Activated CD4-positive, alpha-beta memory T cell treated with anti-CD3 and anti-CD28 coated beads, Interleukin-2, amount 10 ng/mL, durations not matched to agents 7 days and 5 days (primary cell): ENCODE results near the gene PLEKHA3. TPM values are rescaled to one million over a fixed set of nuclear protein-coding genes. Genes with fewer than 3 reads are reported as not detected.
"Not testable (repeated sequence)": the region's sequence is repeated elsewhere in the genome, so short reads cannot be mapped to it uniquely, and the experiment has no call there.

Source experiments
- CTCF ChIA-PET: fragments of 350-600 bp; sonication (Branson Sonifier 250); formaldehyde crosslinking; loops from one replicate; lab custom pipeline; 2021; ENCODE audit warnings: antibody characterized with exemption, inconsistent platforms; lab: Charles Lee
- POLR2A ChIA-PET: fragments of 350-600 bp; sonication (Branson Sonifier 250); formaldehyde crosslinking; loops from one replicate; lab custom pipeline; 2021; ENCODE audit warnings: antibody characterized with exemption; lab: Charles Lee
- DNase-seq: peaks from one replicate; pipeline ENCODE4 v3.0.0-alpha.2; 2020
- H3K27ac Mint-ChIP-seq: one replicate; pipeline ENCODE4 v1.8.0; 2021; ENCODE audit warnings: mild to moderate bottlenecking, mixed read lengths
- H3K27me3 Mint-ChIP-seq: one replicate; pipeline ENCODE4 v1.8.0; 2021; ENCODE audit warnings: mixed read lengths
- H3K36me3 Mint-ChIP-seq: one replicate; pipeline ENCODE4 v1.8.0; 2021; ENCODE audit warnings: low read depth, mixed read lengths
- H3K4me1 Mint-ChIP-seq: one replicate; pipeline ENCODE4 v1.8.0; 2021; ENCODE audit warnings: mixed read lengths
- H3K4me3 Mint-ChIP-seq: one replicate; pipeline ENCODE4 v1.8.0; 2021; ENCODE audit warnings: mild to moderate bottlenecking, mixed read lengths
- H3K9me3 Mint-ChIP-seq: one replicate; pipeline ENCODE4 v1.8.0; 2021; ENCODE audit warnings: mixed read lengths
- total RNA-seq, 2 experiments: library from RNA; stranded (reverse); gene quantifications; one replicate each; pipeline ENCODE4 v1.2.3, GENCODE V29; 2021

Gene PLEKHA3
- total RNA-seq, 2 experiments from 2014 or later: 27.7 to 28.7 TPM

- Mint-ChIP-seq H3K4me3 (no peak overlapping the region), H3K27ac (no peak overlapping the region), H3K4me1 (peaks cover 43% of the 10 kb centered on the region), H3K36me3 (peaks cover 37% of the 10 kb centered on the region), H3K9me3 (no peaks in the 10 kb centered on the region), H3K27me3 (no peaks in the 10 kb centered on the region)
- CTCF ChIA-PET: interaction anchor here (1.6 kb wide), 1 partner anchor 10 kb away, joined by 4 read pairs; no protein-coding TSS in a partner anchor
- POLR2A ChIA-PET: interaction anchor here (0.6 to 1.0 kb wide), 3 partner anchors 30 to 1281 kb away, joined by 3 to 4 read pairs (median 3); no protein-coding TSS in a partner anchor
- DNase-seq: no peak
These were observed 32.2 kb downstream of the PLEKHA3 start for GRCh38 chr2:178512484-178512883.

DNA sequence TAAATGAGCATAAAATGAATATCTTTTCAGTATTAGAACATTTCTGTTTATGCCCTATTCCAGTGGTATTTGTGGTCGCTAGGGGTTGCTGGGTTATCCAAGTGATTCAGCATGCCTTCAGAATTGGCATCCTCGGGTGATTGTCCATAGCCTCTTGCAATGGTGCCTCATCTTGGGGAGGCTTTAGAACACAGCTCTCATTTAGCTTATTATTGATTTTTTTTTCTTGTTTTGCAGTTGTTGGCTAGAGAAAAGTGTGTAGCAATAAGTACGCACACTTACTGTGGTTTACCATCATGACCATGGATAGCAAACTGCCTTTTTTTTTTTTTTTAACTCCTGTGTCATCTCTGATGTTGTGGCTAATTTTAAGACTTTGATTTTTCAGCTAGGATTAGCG is 33.6 kb downstream of the PLEKHA3 start:
- no peaks in the 10 kb centered on the region for H3K9me3 Mint-ChIP-seq
- H3K36me3 Mint-ChIP-seq: peaks cover 40% of the 10 kb centered on the region
- DNase-seq: no peak
- POLR2A ChIA-PET: interaction anchor here (2.5 kb wide), 1 partner anchor 10 kb away, joined by 14 read pairs; no protein-coding TSS in a partner anchor
- H3K27me3 Mint-ChIP-seq: no peaks in the 10 kb centered on the region
- CTCF ChIA-PET: interaction anchor here (2.1 kb wide), 1 partner anchor 10 kb away, joined by 10 read pairs; no protein-coding TSS in a partner anchor
- no peak overlapping the region for H3K4me3 Mint-ChIP-seq
- H3K4me1 Mint-ChIP-seq: peaks cover 32% of the 10 kb centered on the region
- no peak overlapping the region for H3K27ac Mint-ChIP-seq

DNA sequence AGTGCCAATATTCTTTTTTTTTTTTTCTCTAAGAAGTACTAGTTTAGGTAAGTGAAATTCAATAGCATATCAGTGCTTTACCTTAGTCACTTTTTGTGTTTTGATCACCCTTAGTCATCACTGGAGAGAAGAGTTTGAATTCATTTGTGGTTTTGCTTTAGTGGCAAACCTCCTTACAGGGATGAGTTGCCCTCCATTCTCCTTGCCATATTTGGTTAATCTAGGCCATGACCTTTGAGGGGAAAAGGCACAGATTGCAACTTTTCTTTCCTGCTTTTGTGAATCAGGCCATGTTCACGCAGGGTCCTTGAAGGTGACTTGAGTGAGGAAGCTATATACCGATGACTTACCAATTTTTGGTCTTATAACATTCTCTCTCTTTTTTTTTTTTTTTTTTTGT is 34.4 kb downstream of the PLEKHA3 start:
- Mint-ChIP-seq H3K9me3 (no peaks in the 10 kb centered on the region), H3K4me3 (peak overlapping the region; percentile 33), H3K4me1 (peaks cover 31% of the 10 kb centered on the region), H3K36me3 (peaks cover 37% of the 10 kb centered on the region), H3K27me3 (no peaks in the 10 kb centered on the region), H3K27ac (peak overlapping the region; percentile 89)
- POLR2A ChIA-PET: interaction anchor here (1.3 to 2.5 kb wide), 2 partner anchors 9 to 15 kb away, joined by 4 to 14 read pairs; no protein-coding TSS in a partner anchor
- CTCF ChIA-PET: interaction anchor here (0.9 to 2.1 kb wide), 2 partner anchors 9 to 35 kb away, joined by 3 to 10 read pairs; partner anchors contain the start of gene PLEKHA3
- DNase-seq: peak; percentile 58

DNA sequence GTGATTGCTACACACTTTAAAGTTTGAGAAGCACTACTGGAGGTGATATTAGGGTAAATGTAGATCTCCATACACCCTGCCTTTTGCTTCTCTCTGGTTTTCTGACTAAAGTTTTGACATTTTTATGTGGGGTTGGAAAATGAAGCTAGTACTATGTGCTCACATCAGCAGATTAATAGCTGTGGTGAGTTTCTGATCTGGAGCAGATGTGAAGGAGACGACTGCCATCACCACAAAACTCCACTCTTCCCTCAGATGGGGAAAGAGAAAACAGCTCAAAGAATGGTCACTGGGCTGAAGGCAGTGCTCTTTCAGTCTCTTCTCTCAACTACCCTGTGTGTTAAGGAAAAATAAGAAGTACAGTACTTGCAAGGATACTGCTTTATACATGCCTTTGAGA is 37.2 kb downstream of the PLEKHA3 start:
- Mint-ChIP-seq H3K4me1 (peaks cover 40% of the 10 kb centered on the region), H3K4me3 (no peak overlapping the region), H3K27ac (no peak overlapping the region), H3K9me3 (no peaks in the 10 kb centered on the region), H3K27me3 (no peaks in the 10 kb centered on the region), H3K36me3 (peaks cover 33% of the 10 kb centered on the region)
- DNase-seq: no peak
- ChIA-PET CTCF (interaction anchor here (0.7 kb wide), 1 partner anchor 46 kb away, joined by 3 read pairs; no protein-coding TSS in a partner anchor), POLR2A (interaction anchor here (1.2 to 1.9 kb wide), 2 partner anchors 10 to 37 kb away, joined by 3 to 4 read pairs; partner anchors contain the start of gene PLEKHA3)

- H3K27me3 Mint-ChIP-seq: no peaks in the 10 kb centered on the region
These were observed 41.3 kb downstream of the PLEKHA3 start for GRCh38 chr2:178521304-178522150.

DNA sequence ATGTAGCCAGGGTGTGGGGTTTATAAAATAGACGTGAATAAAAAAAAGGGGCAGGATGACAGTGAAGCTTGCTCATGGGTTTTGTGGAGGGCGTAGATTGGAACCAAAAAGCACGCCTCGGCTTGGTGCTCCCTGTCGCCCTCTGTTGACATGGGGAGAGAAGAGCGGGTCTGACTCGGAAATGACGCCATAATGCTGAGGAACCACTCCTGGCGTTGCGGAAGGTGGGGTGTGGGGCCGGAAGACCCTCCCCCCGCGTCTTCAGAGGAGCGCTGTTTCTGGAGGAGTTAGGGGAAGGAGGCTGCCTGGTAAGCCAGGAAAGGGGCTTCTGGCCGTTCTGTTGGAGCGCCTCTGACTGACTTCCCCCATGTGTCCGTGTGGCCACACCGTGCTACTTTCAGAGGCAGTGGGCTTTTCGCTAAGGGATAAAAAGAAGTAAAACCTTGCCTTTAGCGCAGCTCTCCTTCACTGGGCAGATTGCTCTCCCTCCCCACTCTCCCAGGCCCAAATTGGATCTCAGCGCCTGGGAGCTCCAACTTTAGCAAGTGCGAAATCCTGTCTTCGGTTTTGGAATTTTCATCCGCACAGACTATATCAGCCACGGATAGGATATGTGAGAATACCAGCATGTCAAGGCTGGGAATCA is 42.8 kb downstream of the PLEKHA3 start:
- no peaks in the 10 kb centered on the region for H3K9me3 Mint-ChIP-seq
- H3K4me3 Mint-ChIP-seq: peak overlapping the region; percentile 89
- peak overlapping the region; percentile 80 for H3K27ac Mint-ChIP-seq
- H3K27me3 Mint-ChIP-seq: no peaks in the 10 kb centered on the region
- CTCF ChIA-PET: interaction anchor here (0.7 to 3.1 kb wide), 14 partner anchors 8 to 1161 kb away, joined by 3 to 15 read pairs (median 4); partner anchors contain the start of genes PJVK, PLEKHA3 and PRKRA
- POLR2A ChIA-PET: interaction anchor here (1.4 to 2.8 kb wide), 7 partner anchors 8 to 126 kb away, joined by 3 to 14 read pairs (median 8); partner anchors contain the start of genes PJVK and PRKRA
- H3K4me1 Mint-ChIP-seq: peaks cover 57% of the 10 kb centered on the region
- peaks cover 18% of the 10 kb centered on the region for H3K36me3 Mint-ChIP-seq
- DNase-seq: peak; percentile 88

More at GRCh38 chr2:178521304-178522150, 41.3 kb downstream of the PLEKHA3 start:
- CTCF ChIA-PET: interaction anchor here (0.7 to 3.1 kb wide), 4 partner anchors 9 to 205 kb away, joined by 3 to 15 read pairs (median 4); partner anchors contain the start of gene PLEKHA3
- Mint-ChIP-seq H3K36me3 (peaks cover 26% of the 10 kb centered on the region), H3K27ac (peak overlapping the region; percentile 0), H3K4me1 (peaks cover 43% of the 10 kb centered on the region), H3K4me3 (no peak overlapping the region), H3K9me3 (no peaks in the 10 kb centered on the region)
- POLR2A ChIA-PET: interaction anchor here (1.0 kb wide), 1 partner anchor 40 kb away, joined by 3 read pairs; no protein-coding TSS in a partner anchor
- no peak for DNase-seq

GRCh38 chr2:178523596-178524134 is 43.4 kb downstream of the PLEKHA3 start:
- ChIA-PET CTCF (interaction anchor here (1.1 to 3.1 kb wide), 10 partner anchors 9 to 109 kb away, joined by 3 to 15 read pairs (median 4); partner anchors contain the start of genes PJVK, PLEKHA3 and PRKRA), POLR2A (interaction anchor here (0.7 to 2.8 kb wide), 8 partner anchors 9 to 126 kb away, joined by 3 to 14 read pairs (median 6); partner anchors contain the start of genes PJVK and PRKRA)
- peaks cover 19% of the 10 kb centered on the region for H3K36me3 Mint-ChIP-seq
- peaks cover 60% of the 10 kb centered on the region for H3K4me1 Mint-ChIP-seq
- H3K27me3 Mint-ChIP-seq: no peaks in the 10 kb centered on the region
- peak overlapping the region; percentile 80 for H3K27ac Mint-ChIP-seq
- H3K4me3 Mint-ChIP-seq: peak overlapping the region; percentile 89
- DNase-seq: no peak
- H3K9me3 Mint-ChIP-seq: no peaks in the 10 kb centered on the region

- DNase-seq, POLR2A ChIA-PET, H3K27ac Mint-ChIP-seq, H3K27me3 Mint-ChIP-seq, CTCF ChIA-PET, H3K9me3 Mint-ChIP-seq, H3K4me3 Mint-ChIP-seq: not testable (repeated sequence)
- Mint-ChIP-seq H3K36me3 (peaks cover 23% of the 10 kb centered on the region), H3K4me1 (peaks cover 66% of the 10 kb centered on the region)
These were observed 44.8 kb downstream of the PLEKHA3 start for GRCh38 chr2:178525010-178525409.

DNA sequence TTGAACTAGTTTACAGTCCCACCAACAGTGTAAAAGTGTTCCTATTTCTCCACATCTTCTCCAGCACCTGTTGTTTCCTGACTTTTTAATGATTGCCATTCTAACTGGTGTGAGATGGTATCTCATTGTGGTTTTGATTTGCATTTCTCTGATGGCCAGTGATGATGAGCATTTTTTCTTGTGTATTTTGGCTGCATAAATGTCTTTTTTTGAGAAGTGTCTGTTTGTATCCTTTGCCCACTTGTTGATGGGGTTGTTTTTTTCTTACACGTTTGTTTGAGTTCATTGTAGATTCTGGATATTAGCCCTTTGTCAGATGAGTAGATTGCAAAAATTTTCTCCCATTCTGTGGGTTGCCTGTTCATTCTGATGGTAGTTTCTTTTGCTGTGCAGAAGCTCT is 45.2 kb downstream of the PLEKHA3 start:
- H3K27me3 Mint-ChIP-seq: not testable (repeated sequence)
- peak overlapping the region; percentile 33 for H3K4me3 Mint-ChIP-seq

GRCh38 chr2:178526256-178526655 is 46.0 kb downstream of the PLEKHA3 start:
- POLR2A ChIA-PET: no interaction called here
- Mint-ChIP-seq H3K9me3 (no peaks in the 10 kb centered on the region), H3K27me3 (no peaks in the 10 kb centered on the region), H3K27ac (no peak overlapping the region), H3K36me3 (peaks cover 33% of the 10 kb centered on the region), H3K4me3 (no peak overlapping the region), H3K4me1 (peaks cover 70% of the 10 kb centered on the region)
- DNase-seq: no peak
- CTCF ChIA-PET: no interaction called here

More for the DNA sequence above, 45.2 kb downstream of the PLEKHA3 start:
- CTCF ChIA-PET, POLR2A ChIA-PET, H3K9me3 Mint-ChIP-seq, H3K27ac Mint-ChIP-seq, DNase-seq: not testable (repeated sequence)
- H3K4me1 Mint-ChIP-seq: peaks cover 69% of the 10 kb centered on the region
- peaks cover 26% of the 10 kb centered on the region for H3K36me3 Mint-ChIP-seq

DNA sequence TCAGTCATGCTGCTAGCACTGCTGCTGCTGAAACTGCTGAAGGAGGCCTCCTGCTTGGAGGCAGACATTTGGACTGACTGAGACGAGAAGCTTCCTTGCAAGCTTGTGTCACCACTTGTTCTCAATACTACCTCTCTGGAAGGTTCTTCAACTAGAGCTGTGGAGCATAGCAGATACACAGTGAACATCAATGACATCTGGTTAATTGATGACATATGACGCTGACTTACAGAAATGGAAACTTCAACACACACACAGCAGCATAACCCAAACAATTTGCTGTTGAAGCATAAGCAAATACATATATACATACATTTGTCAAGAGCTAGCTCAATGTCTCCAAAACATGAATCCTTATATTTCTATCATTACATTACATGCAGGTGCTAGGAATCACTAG is 47.3 kb downstream of the PLEKHA3 start:
- Mint-ChIP-seq H3K9me3 (no peaks in the 10 kb centered on the region), H3K36me3 (peaks cover 43% of the 10 kb centered on the region), H3K27ac (peak overlapping the region; percentile 30), H3K27me3 (no peaks in the 10 kb centered on the region), H3K4me3 (no peak overlapping the region), H3K4me1 (peaks cover 73% of the 10 kb centered on the region)
- POLR2A ChIA-PET: no interaction called here
- DNase-seq: no peak
- CTCF ChIA-PET: no interaction called here

GRCh38 chr2:178528647-178529046 is 48.4 kb downstream of the PLEKHA3 start:
- no peaks in the 10 kb centered on the region for H3K9me3 Mint-ChIP-seq
- H3K4me3 Mint-ChIP-seq: no peak overlapping the region
- H3K27me3 Mint-ChIP-seq: no peaks in the 10 kb centered on the region
- H3K27ac Mint-ChIP-seq: no peak overlapping the region
- H3K4me1 Mint-ChIP-seq: peaks cover 69% of the 10 kb centered on the region
- ChIA-PET POLR2A (interaction anchor here (1.3 kb wide), 1 partner anchor 14 kb away, joined by 4 read pairs; no protein-coding TSS in a partner anchor), CTCF (no interaction called here)
- DNase-seq: no peak
- H3K36me3 Mint-ChIP-seq: peaks cover 46% of the 10 kb centered on the region
